HG02885 (cell line): ENCODE data around the gene SELENOM.
"Not testable (repeated sequence)": the region's sequence is repeated elsewhere in the genome, so short reads cannot be mapped to it uniquely, and the experiment has no call there.

ENCODE experiments used
- ATAC-seq: cut with Tn5 transposase; IDR thresholded peaks from one replicate; pipeline ENCODE4 v1.9.1; 2021; ENCODE audit warnings: mild to moderate bottlenecking; ENCODE audit not compliant: unreplicated experiment, poor library complexity

SELENOM gene

GRCh38 chr22:31134688-31135087 is 27.3 kb upstream of the SELENOM start:
- no peak for ATAC-seq

GRCh38 chr22:31133911-31134310 is 26.5 kb upstream of the SELENOM start:
- no peak for ATAC-seq

- ATAC-seq = no peak
Measured at GRCh38 chr22:31130873-31131272, 23.5 kb upstream of the SELENOM start.

GRCh38 chr22:31128156-31128555 is 20.8 kb upstream of the SELENOM start:
- ATAC-seq = no peak

- ATAC-seq = no peak
Measured at GRCh38 chr22:31127181-31127772, 19.9 kb upstream of the SELENOM start.

GRCh38 chr22:31126869-31127175 is 19.5 kb upstream of the SELENOM start:
- ATAC-seq = no peak

- ATAC-seq = no peak
Measured at GRCh38 chr22:31126128-31126868, 18.9 kb upstream of the SELENOM start.

- no peak for ATAC-seq
Measured at GRCh38 chr22:31125521-31126117, 18.3 kb upstream of the SELENOM start.

GRCh38 chr22:31124811-31125465 is 17.6 kb upstream of the SELENOM start:
- ATAC-seq = no peak

- ATAC-seq = no peak
Measured at GRCh38 chr22:31124290-31124689, 16.9 kb upstream of the SELENOM start.

- no peak for ATAC-seq
Measured at GRCh38 chr22:31123292-31123602, 15.9 kb upstream of the SELENOM start.

GRCh38 chr22:31122532-31123291 is 15.3 kb upstream of the SELENOM start, which contains the start of gene INPP5J:
Gene INPP5J, plus strand, starts transcription at chr22:31122966. Its CDS starts 49 bp downstream, at chr22:31123015.
- ATAC-seq = no peak

- no peak for ATAC-seq
Measured at GRCh38 chr22:31122196-31122531, 14.8 kb upstream of the SELENOM start.

- no peak for ATAC-seq
Measured at GRCh38 chr22:31121403-31121802, 14.0 kb upstream of the SELENOM start.

GRCh38 chr22:31120642-31121041 is 13.3 kb upstream of the SELENOM start:
- ATAC-seq = no peak

- ATAC-seq = no peak
Measured at GRCh38 chr22:31120230-31120629, 12.9 kb upstream of the SELENOM start.

- no peak for ATAC-seq
Measured at GRCh38 chr22:31119026-31119717, 11.8 kb upstream of the SELENOM start.

- ATAC-seq = no peak
Measured at GRCh38 chr22:31118046-31118820, 10.9 kb upstream of the SELENOM start.

- ATAC-seq = not testable (repeated sequence)
Measured at GRCh38 chr22:31112547-31113091, 5.3 kb upstream of the SELENOM start.
